ENCODE measurements around the gene IL17RB.

IL17RB gene

DNA sequence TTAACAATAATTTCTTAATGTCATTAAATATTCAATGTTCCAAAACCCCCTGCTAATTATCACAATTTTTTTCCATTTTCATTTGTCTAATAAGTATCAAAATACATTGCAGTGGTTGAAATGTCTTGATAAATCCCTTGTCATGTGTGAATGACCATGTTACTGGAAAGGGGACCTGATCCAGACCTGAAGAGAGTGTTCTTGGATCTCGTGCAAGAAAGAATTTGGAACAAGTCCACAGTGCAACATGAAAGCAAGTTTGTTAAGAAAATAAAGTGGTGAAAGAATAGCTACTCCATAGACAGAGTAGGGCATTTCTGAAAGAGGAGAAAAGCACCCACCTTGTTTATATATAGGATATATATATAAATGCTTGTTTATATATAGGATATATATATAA lies 55.7 kb downstream of the IL17RB start:
- DNase-seq (ENCODE audit: low read depth in 2 of 2, low spot score in 1 of 2) = no peak

GRCh38 chr3:53902711-53903110 lies 56.3 kb downstream of the IL17RB start:
- no peak for DNase-seq (ENCODE audit: low read depth in 2 of 2, low spot score in 1 of 2)

DNA sequence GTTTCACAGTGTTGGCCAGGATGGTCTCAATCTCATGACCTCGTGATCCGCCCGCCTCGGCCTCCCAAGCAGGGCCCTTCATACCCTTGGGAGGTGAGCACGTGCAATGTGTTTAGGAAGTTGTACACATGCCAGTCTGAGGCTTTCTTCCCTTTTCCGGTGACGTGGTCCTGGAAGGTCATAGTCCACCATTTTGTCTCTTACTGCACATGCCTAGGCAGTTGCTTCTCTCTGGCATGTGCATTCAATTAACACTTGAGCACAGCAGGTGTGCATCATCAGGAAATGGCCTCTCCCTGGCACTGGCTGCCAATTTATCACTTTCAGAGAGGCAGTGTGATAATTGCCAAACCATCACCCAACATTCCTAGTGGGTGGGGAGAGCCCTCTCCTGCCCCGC lies 67.0 kb downstream of the IL17RB start:
- no peak for DNase-seq (ENCODE audit: low read depth in 2 of 2, low spot score in 1 of 2)
